HG03159 (cell line): ENCODE data around the gene ELF5.

Source experiments
- ATAC-seq: cut with Tn5 transposase; IDR thresholded peaks from one replicate; pipeline ENCODE4 v1.9.1; 2021; ENCODE audit warnings: mild to moderate bottlenecking, moderate library complexity; ENCODE audit not compliant: unreplicated experiment

Gene ELF5

GRCh38 chr11:34523053-34523452 lies 9.5 kb upstream of the ELF5 start:
- ATAC-seq = no peak

GRCh38 chr11:34522188-34522587 lies 8.6 kb upstream of the ELF5 start:
- no peak for ATAC-seq

- ATAC-seq = no peak
Measured at GRCh38 chr11:34521265-34521664, 7.7 kb upstream of the ELF5 start.

- ATAC-seq = no peak
Measured at GRCh38 chr11:34519595-34520235, 6.1 kb upstream of the ELF5 start.

- no peak for ATAC-seq
Measured at GRCh38 chr11:34516247-34517040, 2.9 kb upstream of the ELF5 start.

GRCh38 chr11:34514597-34514996 lies 1.0 kb upstream of the ELF5 start:
- ATAC-seq = no peak

- ATAC-seq = peak; percentile 87
Measured at GRCh38 chr11:34512840-34513681, 533 bp downstream of the ELF5 start.

- no peak for ATAC-seq
Measured at GRCh38 chr11:34510673-34511072, 2.9 kb downstream of the ELF5 start.

- no peak for ATAC-seq
Measured at GRCh38 chr11:34510218-34510617, 3.4 kb downstream of the ELF5 start.

- no peak for ATAC-seq
Measured at GRCh38 chr11:34509336-34509876, 4.2 kb downstream of the ELF5 start.

GRCh38 chr11:34508524-34508923 lies 5.1 kb downstream of the ELF5 start:
- ATAC-seq = no peak

- no peak for ATAC-seq
Measured at GRCh38 chr11:34507610-34508009, 6.0 kb downstream of the ELF5 start.

- ATAC-seq = no peak
Measured at GRCh38 chr11:34507156-34507555, 6.4 kb downstream of the ELF5 start.

- ATAC-seq = no peak
Measured at GRCh38 chr11:34505874-34506273, 7.7 kb downstream of the ELF5 start.

GRCh38 chr11:34502949-34503348 lies 10.6 kb downstream of the ELF5 start:
- no peak for ATAC-seq

- ATAC-seq = no peak
Measured at GRCh38 chr11:34501949-34502348, 11.6 kb downstream of the ELF5 start.

- no peak for ATAC-seq
Measured at GRCh38 chr11:34501500-34501899, 12.1 kb downstream of the ELF5 start.

GRCh38 chr11:34499719-34500500 lies 13.7 kb downstream of the ELF5 start:
- ATAC-seq = no peak

- no peak for ATAC-seq
Measured at GRCh38 chr11:34495724-34496377, 17.7 kb downstream of the ELF5 start.

- no peak for ATAC-seq
Measured at GRCh38 chr11:34495239-34495723, 18.3 kb downstream of the ELF5 start.
